ENCODE data around the gene BCAS3. TPM values are rescaled to one million over a fixed set of nuclear protein-coding genes. Genes with fewer than 3 reads are reported as not detected.

The BCAS3 gene
- total RNA-seq, 1 experiment from 2014 or later, result 14.4 TPM

DNA sequence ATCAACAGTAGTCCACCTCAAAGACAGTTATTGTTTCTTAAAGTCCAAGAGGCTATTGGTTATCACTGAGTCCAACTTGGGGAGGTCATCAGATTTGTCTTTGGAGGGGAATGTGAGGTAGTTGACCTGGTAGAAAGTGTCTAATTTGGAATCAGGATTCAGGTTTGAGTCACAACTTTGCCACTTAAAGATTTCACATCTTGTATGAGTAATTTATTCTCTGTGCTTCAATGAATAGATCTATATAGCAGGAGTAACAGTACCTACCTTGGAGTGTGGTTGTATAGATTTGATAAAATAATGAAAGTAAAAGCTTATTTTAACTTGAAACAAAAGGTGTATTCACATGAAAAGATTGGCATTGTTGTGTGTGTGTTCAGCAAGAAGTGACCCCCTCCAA is 602.7 kb downstream of the BCAS3 start:
- BruUV-seq (replicated peaks), result no TSS peak
- H3K4me3 ChIP-seq (ENCODE audit: low read depth, low read length, poor library complexity, severe bottlenecking), result no peak overlapping the region
- no peaks in the 10 kb centered on the region for H3K36me3 ChIP-seq (ENCODE audit: insufficient read depth, low read length, poor library complexity, severe bottlenecking)
- CTCF ChIA-PET, result no interaction called here
- intact Hi-C loops (cut with micrococcal nuclease; ENCODE audit: unreplicated experiment), result no loop called here
- TF ChIP-seq, protein P1, sequence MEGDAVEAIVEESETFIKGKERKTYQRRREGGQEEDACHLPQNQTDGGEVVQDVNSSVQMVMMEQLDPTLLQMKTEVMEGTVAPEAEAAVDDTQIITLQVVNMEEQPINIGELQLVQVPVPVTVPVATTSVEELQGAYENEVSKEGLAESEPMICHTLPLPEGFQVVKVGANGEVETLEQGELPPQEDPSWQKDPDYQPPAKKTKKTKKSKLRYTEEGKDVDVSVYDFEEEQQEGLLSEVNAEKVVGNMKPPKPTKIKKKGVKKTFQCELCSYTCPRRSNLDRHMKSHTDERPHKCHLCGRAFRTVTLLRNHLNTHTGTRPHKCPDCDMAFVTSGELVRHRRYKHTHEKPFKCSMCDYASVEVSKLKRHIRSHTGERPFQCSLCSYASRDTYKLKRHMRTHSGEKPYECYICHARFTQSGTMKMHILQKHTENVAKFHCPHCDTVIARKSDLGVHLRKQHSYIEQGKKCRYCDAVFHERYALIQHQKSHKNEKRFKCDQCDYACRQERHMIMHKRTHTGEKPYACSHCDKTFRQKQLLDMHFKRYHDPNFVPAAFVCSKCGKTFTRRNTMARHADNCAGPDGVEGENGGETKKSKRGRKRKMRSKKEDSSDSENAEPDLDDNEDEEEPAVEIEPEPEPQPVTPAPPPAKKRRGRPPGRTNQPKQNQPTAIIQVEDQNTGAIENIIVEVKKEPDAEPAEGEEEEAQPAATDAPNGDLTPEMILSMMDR (conservative IDR thresholded peaks at IDR 0.05; ENCODE audit: low read depth, low read length), result no peak
- no peak for TF ChIP-seq EZH2 (IDR thresholded peaks at IDR 0.05; ENCODE audit: borderline replicate concordance, low read depth, low read length, poor library complexity, severe bottlenecking)
- no peaks in the 10 kb centered on the region for H3K27me3 ChIP-seq (replicated peaks; ENCODE audit: insufficient read depth, low read depth, low read length, poor library complexity)
- H3K9me3 ChIP-seq (ENCODE audit: low read depth, low read length, poor library complexity, severe bottlenecking), result no peaks in the 10 kb centered on the region
- H3K27ac ChIP-seq (ENCODE audit: low read depth, low read length, poor library complexity, severe bottlenecking), result no peak overlapping the region
- no peaks in the 10 kb centered on the region for H3K4me1 ChIP-seq (ENCODE audit: insufficient read depth, low read length, poor library complexity, severe bottlenecking)
- DNase-seq (ENCODE audit: low spot score), result no peak
- POLR2A ChIA-PET (ENCODE audit: low non-redundant PET), result no interaction called here

DNA sequence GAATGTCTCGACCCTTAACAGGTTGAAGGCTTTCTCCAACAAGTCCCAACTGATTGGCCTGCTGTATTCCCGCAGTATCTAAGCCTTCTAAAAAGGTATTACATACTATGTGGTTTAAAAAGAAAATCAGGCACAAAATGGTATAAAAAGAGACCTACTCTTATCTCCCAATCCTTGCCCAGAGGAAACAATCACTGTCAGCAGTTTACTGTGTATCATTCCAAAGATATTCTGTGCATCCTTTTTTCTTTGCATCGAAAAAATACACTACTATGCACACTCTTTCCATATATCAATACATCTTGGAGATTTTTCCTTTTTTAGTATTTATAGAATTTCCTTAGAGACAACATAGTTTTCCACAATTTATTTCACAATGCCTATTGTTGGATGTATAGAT is 603.2 kb downstream of the BCAS3 start:
- Histone ChIP-seq H3K36me3 (ENCODE audit: insufficient read depth, low read length, poor library complexity, severe bottlenecking) (no peaks in the 10 kb centered on the region), H3K27ac (ENCODE audit: low read depth, low read length, poor library complexity, severe bottlenecking) (no peak overlapping the region), H3K27me3 (replicated peaks; ENCODE audit: insufficient read depth, low read depth, low read length, poor library complexity) (no peaks in the 10 kb centered on the region), H3K4me1 (ENCODE audit: insufficient read depth, low read length, poor library complexity, severe bottlenecking) (no peaks in the 10 kb centered on the region), H3K4me3 (ENCODE audit: low read depth, low read length, poor library complexity, severe bottlenecking) (no peak overlapping the region), H3K9me3 (ENCODE audit: low read depth, low read length, poor library complexity, severe bottlenecking) (no peaks in the 10 kb centered on the region)
- no peak for TF ChIP-seq EZH2 (IDR thresholded peaks at IDR 0.05; ENCODE audit: borderline replicate concordance, low read depth, low read length, poor library complexity, severe bottlenecking)
- TF ChIP-seq, protein P1 (conservative IDR thresholded peaks at IDR 0.05; ENCODE audit: low read depth, low read length), result no peak
- ChIA-PET CTCF (no interaction called here), POLR2A (ENCODE audit: low non-redundant PET) (no interaction called here)
- no TSS peak for BruUV-seq (replicated peaks)
- DNase-seq (ENCODE audit: low spot score), result no peak
- intact Hi-C loops (cut with micrococcal nuclease; ENCODE audit: unreplicated experiment), result no loop called here

GRCh38 chr17:61282377-61282776 is 604.7 kb downstream of the BCAS3 start:
- Histone ChIP-seq H3K4me3 (ENCODE audit: low read depth, low read length, poor library complexity, severe bottlenecking) (no peak overlapping the region), H3K36me3 (ENCODE audit: insufficient read depth, low read length, poor library complexity, severe bottlenecking) (no peaks in the 10 kb centered on the region), H3K4me1 (ENCODE audit: insufficient read depth, low read length, poor library complexity, severe bottlenecking) (no peaks in the 10 kb centered on the region), H3K27ac (ENCODE audit: low read depth, low read length, poor library complexity, severe bottlenecking) (no peak overlapping the region), H3K27me3 (replicated peaks; ENCODE audit: insufficient read depth, low read depth, low read length, poor library complexity) (no peaks in the 10 kb centered on the region), H3K9me3 (ENCODE audit: low read depth, low read length, poor library complexity, severe bottlenecking) (no peaks in the 10 kb centered on the region)
- TF ChIP-seq, protein P1 (conservative IDR thresholded peaks at IDR 0.05; ENCODE audit: low read depth, low read length), result no peak
- TF ChIP-seq EZH2 (IDR thresholded peaks at IDR 0.05; ENCODE audit: borderline replicate concordance, low read depth, low read length, poor library complexity, severe bottlenecking), result no peak
- ChIA-PET POLR2A (ENCODE audit: low non-redundant PET) (no interaction called here), CTCF (no interaction called here)
- BruUV-seq (replicated peaks), result no TSS peak
- no peak for DNase-seq (ENCODE audit: low spot score)
- intact Hi-C loops (cut with micrococcal nuclease; ENCODE audit: unreplicated experiment), result no loop called here

All from A673 (cell line).